GM19452 (cell line): Measurements from ENCODE around the gene SHROOM3.
A peak's percentile ranks its signal among the peaks of the same experiment; 100 is the strongest.
"Not testable (repeated sequence)": the region's sequence is repeated elsewhere in the genome, so short reads cannot be mapped to it uniquely, and the experiment has no call there.

Experiments
- ATAC-seq: cut with Tn5 transposase; IDR thresholded peaks from one replicate; pipeline ENCODE4 v1.9.1; 2021; ENCODE audit not compliant: unreplicated experiment

SHROOM3 gene

DNA sequence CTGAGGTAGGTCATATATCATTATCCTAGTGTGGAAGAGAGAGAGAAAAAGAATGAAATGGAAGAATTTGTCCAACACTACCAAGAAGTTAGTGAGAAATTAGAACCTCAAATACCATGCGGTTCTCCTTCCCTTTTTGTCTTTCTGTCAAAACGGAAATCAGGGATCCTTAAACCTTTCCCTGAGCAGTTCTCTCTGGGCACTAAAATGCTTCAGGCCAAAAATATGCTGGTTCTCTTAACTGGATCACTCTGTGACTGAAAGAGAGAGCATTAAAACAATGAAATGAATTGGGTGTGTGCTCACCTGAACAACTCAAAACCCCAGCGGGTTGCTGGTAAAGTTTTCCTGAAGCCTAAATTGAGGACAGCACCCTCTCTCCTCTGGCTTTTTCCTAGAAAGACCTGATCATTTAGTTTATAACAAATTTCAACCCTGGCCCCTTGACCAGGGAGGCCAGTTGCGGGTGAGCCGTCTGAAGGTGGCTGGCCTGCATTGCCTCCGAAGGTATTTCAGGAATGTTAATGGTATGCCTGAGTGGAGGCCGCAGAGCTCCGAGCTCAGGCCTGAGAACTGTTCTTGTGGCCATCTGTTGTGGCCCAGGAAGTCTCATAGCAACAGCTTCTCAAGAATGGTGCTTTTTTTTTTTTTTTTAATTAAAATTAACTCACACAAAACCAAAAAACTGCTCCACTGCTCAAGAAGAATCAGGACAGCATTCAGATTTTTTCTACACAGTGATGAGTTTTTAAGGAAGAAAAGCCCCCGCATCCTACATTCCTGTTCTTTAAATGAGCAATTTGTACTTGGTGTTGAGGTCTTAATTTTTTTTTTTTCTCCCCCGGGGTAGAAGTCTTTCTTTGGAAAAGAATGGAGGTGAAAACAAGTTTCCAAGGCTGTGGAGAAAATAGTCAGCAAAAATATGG, 155.1 kb downstream of the SHROOM3 start:
- ATAC-seq = no peak

GRCh38 chr4:76590798-76591281, 155.8 kb downstream of the SHROOM3 start:
- ATAC-seq = no peak

DNA sequence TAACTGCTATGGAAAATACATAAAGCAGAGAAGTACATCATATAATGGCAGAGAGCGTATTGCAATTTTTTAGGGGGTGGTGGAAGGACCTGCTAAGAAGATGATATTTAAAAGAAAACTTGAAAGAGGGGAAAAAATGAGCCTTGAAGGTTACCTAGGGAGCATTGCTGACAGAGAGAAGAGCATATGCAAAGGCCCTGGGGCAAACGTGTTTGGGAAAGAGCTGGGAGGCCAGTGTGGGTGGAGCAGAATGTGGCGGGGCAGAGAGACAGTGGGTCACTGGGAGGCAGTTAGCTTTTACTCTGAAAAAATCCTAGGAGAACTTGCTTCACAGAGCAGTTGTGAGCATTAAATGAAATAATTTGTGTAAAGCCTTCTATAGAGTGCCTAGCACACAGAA, 157.0 kb downstream of the SHROOM3 start:
- no peak for ATAC-seq

- ATAC-seq = no peak
Observed at GRCh38 chr4:76592460-76592859, 157.4 kb downstream of the SHROOM3 start.

DNA sequence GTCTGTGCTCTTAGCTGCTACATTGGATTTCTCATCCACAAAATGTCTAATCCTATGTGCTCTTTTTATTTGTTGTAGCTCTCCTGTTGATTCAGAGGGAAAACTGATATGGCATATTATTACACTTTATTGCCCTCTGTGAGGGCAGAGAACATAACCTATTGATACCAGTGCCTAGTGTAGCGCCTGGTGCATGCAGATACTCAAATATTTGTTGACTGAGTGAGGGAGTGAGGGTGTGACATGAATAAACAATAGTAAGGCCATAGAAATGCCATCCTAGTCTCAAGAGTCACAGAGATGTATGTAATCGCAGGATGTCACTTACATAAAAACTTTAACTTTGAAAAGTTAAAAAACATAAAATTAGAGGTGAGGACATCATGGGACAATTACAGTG, 159.1 kb downstream of the SHROOM3 start:
- ATAC-seq = no peak

DNA sequence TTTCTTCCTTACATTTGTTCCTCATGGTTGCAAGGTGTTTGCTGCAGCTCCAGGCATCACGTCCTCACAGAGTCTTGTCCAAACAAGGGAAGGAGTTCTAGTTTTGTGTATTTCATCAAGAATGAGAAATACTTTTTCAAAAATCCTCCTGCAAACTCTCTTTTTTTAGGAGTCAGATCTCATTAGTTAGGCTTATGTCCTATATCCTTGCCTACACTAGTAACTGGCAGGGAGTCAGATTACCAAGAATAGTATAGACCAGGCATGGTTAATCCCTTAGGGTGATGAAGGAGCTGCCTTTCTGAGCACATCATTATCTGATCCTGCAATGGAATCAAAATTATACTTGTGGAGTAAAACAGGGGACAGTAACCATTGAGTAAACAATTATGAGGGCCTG, 160.4 kb downstream of the SHROOM3 start:
- ATAC-seq = no peak

DNA sequence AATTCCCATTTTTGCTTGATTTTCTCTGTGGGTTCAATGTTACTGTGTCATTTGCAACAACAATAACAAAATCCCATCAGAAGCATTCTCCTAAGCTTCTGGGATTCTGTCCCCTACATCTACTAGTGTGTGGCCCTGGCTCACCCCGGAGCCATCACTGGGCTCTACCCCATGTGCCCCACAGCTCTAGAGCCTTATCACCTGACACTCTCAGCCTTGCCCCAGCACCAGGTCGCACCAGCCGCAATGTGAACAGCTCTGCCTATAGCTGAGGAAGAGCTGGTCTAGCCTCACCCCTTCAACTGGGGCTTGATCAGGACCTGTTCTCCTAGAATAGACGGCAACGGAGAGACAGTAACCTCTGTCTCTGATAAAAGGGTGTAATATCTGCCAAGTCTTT, 161.7 kb downstream of the SHROOM3 start:
- no peak for ATAC-seq

DNA sequence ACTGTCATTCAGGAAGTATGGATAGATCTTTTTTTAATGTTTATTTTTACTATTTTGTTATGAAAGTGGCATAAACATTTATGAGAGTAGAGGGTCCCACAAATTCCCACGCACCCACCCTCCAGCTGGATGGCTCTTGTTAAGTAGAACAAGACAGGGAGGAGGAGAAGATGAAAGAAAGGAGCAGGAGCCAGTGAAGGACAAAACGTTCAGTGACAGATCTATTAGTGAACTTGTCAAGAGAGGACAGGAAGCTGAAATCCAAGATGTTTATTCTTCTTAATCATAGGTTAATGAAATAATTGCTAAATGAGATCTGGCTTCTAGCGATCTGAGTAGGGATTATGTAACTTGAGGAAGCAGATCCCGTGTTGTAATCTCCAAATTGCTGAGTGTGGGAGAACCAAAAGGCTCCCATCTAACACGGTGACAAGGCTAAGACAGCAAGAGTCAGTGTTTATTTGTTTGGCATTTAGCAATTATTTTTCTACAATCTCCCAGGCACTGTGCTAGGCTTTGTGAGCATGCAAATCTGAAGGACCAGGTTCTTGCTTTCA, 162.5 kb downstream of the SHROOM3 start:
- ATAC-seq = no peak

DNA sequence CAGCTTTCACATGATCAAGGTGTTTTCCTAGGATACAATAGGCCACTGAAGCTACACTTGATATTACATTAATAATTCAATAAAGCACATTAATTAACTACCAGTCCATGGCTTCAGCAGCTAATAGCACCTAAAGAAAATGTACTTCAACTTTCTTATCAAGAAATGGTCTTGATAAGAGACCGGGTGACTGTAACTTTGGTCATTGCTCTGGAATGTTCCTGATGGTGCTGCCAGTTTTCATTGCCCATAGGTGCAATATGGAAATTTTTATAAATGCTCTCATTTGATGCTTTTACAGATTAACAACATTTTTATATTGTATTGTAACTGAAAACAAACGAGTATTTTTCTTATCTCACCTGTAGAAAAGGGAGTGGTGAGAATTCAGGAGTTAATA, 165.4 kb downstream of the SHROOM3 start:
- no peak for ATAC-seq

GRCh38 chr4:76601791-76602190, 166.8 kb downstream of the SHROOM3 start:
- ATAC-seq = no peak

DNA sequence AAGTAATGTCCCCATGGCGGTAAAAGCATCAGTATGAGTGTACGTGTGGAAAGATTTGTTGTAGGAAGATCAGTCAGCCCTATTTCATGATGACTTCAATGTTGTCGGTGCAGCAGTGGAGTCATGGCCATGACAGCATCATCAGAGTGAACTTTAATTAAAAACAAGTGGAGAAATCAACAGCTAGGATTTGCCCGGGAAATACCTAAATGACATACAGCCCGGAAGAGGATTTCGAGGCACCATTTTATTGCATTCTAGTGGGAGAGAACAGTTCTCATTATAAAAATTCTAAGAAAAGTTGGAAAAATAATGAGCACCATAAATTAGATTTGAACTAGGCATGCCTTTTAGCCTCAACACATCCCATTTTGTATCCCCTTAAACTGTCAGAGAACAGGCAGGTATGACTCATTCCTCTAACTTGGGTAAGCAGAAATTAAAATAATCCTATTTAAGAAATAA, 170.1 kb downstream of the SHROOM3 start:
- no peak for ATAC-seq

GRCh38 chr4:76606645-76607265, 171.7 kb downstream of the SHROOM3 start:
- no peak for ATAC-seq

DNA sequence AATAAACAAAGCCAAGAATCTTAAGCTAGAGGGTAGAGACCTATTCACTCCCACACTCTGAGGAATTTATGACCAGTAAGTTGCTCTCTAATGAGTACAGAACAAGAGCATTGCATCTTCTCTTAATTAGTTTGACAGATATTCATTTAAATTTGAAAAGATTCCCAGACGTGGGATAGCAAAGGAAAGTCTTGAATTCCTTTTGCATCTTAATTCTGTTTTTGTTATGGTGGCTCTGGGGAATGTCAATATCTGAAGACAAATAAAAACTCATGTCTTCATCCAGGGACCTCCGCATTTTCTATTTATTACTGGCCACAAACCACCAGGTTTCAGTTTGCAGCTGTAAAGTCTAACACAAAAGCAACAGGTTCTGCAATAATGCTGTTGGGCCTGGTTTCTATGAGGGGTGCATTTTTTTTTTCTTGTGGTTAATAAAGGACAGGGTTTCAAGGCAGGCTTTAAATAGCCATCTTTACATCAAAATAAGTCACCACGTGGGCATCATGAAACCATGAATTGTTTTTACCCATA, 172.3 kb downstream of the SHROOM3 start:
- ATAC-seq = peak; percentile 98

GRCh38 chr4:76607846-76608245, 172.8 kb downstream of the SHROOM3 start:
- peak; percentile 29 for ATAC-seq

- ATAC-seq = not testable (repeated sequence)
Observed at GRCh38 chr4:76608549-76608948, 173.5 kb downstream of the SHROOM3 start.

DNA sequence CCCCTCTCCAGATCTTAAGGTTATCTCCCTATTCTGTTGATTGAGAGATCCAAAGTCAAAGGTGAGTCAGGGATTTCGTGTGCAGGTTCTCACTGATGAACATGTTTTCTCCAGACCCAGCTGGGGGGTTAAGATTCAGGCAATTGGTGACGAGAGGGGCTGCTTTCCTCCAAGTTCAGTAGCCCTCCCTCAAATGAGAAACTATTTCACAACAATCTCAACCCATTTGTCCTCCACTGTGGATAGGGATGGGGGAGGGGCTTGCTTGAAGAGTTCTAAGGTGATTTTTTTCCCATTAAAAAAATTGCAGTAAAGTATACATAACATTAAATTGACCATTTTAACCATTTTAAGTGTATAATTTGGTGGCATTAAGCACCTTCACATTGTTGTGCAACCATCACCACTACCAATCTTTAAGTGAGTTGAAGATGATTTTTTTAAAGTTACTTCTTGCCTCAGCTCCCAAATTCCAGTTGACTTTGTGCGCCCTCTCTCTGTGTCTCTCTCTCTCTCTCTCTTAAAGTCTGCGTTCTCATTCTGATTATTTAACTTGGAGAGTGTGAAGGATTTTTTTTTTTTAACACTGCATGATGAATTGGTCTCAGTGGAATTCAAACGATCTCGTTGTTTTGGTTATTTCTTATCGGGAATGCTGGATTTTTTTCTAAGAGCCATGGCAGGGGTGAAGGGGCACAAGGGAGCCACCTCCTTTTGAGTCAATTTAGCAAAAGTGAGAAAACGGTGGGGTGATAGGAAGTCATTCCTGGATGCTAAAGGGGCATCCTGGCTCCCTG, 175.9 kb downstream of the SHROOM3 start:
- ATAC-seq = no peak

DNA sequence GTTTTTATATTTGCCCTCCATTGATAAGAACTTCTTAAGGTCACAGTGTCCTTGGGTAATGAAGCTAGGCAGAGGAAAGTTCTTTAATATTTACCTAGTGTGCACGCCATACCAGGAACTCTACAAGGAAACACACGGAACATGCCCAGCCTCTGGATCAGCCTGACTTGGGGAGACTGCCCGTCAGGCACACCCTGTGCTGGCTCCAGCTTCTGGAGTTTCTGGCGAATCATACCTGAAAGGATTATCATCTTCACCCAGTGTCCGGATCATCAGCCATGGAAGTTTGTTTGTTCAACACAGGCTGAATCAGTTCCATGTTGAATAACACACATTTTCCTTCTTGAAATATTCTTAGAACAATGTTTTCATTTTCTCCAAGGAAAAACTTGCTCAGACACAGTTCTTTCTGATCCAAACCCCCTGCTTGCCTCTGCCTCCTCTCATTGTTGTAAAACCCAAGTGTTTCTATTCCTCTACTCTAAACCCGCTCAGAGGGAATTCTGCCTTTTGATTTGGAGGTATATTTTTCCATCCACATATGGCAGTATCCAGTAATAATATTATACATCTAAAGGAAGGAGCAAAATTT, 176.7 kb downstream of the SHROOM3 start:
- ATAC-seq = no peak

GRCh38 chr4:76614589-76614988, 179.6 kb downstream of the SHROOM3 start:
- ATAC-seq = no peak

DNA sequence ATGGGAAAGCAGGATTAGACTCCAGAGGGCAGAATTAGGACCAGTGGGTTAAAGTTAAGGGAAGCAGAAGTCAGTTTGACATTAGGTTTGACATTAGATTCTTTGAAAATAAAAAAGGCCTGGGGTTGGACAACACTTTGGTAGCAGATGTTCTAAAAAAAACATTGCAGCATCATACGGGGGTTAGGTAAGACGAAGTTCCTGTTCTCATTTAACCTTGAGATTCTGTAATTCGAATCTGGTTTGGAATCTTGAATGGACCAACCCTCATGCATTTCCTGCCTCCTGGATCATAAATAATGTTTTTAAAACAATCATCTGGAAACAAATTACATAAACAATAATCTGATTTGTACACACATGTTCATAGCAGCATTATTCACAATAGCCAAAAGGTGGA, 181.0 kb downstream of the SHROOM3 start:
- ATAC-seq = no peak

DNA sequence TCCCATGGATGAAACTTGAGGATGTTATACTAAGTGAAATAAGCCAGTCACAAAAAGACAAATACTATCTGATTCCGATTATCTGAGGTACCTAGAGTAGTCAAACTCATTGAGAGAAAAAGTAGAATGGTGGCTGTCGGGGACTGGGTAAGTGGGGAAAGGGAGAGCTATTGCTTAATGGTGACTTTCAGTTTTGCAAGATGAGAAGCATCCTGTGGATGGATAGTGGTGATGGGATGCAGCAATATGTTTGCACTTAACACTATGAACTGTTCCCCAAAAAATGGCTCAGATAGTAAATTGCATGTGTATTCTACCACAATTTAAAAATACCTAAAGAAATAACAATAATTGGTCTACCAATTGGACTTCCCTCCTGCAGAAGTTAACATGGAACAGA, 181.5 kb downstream of the SHROOM3 start:
- no peak for ATAC-seq
